Esophagus squamous epithelium (tissue), 5 donors: ENCODE data around the gene RDH13. TPM values are rescaled to one million over a fixed set of nuclear protein-coding genes. Genes with fewer than 3 reads are reported as not detected.

ENCODE experiments used
- DNase-seq: peaks from one replicate; lab custom pipeline; 2025; lab: John Stamatoyannopoulos, UW
- H3K27ac ChIP-seq, 4 donors: fragments of 200-600 bp; sonication (generic); one replicate each; pipeline ENCODE4 v1.5.1; 2016 to 2019; ENCODE audit warnings: mild to moderate bottlenecking in 1 of 4
- H3K27me3 ChIP-seq, 4 donors: fragments of 200-600 bp; sonication (generic); 1 replicate in 3 of 4; 2 replicates in 1 of 4; pipeline versions ENCODE4 v1.5.1 to v1.6.0; 2017 to 2021; ENCODE audit warnings: antibody characterized with exemption in 1 of 4
- H3K36me3 ChIP-seq, 3 donors: fragments of 200-600 bp; sonication (generic); one replicate each; pipeline ENCODE4 v1.5.1; 2016 to 2019
- H3K4me1 ChIP-seq, 3 donors: fragments of 200-600 bp; sonication (generic); one replicate each; pipeline ENCODE4 v1.5.1; 2017 to 2019
- H3K4me3 ChIP-seq, 4 donors: fragments of 200-600 bp; sonication (generic); 1 replicate in 3 of 4; 2 replicates in 1 of 4; pipeline ENCODE4 v1.5.1; 2016 to 2019; ENCODE audit warnings: mild to moderate bottlenecking in 2 of 4, moderate library complexity in 1 of 4
- H3K9me3 ChIP-seq, 3 donors: fragments of 200-600 bp; sonication (generic); one replicate each; pipeline ENCODE4 v1.5.1; 2016 to 2019
- POLR2A ChIP-seq, 4 donors: fragments of 450-650 bp; IDR thresholded peaks; one replicate each; pipeline ENCODE4 v1.6.1; 2017; ENCODE audit warnings: antibody characterized with exemption in 4 of 4, mild to moderate bottlenecking in 4 of 4, moderate library complexity in 3 of 4
- WGBS, 2 donors: methylation state at CpG; one replicate each; pipeline ENCODE4 v1.1.5; 2018; 5-methylcytosine and 5-hydroxymethylcytosine counted together
- intact Hi-C: fragments of 100-400 bp; cut with DNase I; formaldehyde crosslinking; loops from one replicate; pipeline ENCODE4 v1.15.0; 2022
- total RNA-seq, 4 donors: library from RNA; depleted of rRNA; stranded (reverse); fragments of >200 nt; gene quantifications; one replicate each; pipeline ENCODE4 v1.1.0, GENCODE V29; 2016
- TF ChIP-seq, protein P1 (sequence below), 6 experiments: fragments of 450-650 bp in 4 of 6; fragments of 200-600 bp in 2 of 6; sonication (generic) in 2 of 6; IDR thresholded peaks; one replicate each; pipeline ENCODE4 v1.5.1; 2016 to 2019; ENCODE audit warnings: antibody characterized with exemption in 6 of 6, mild to moderate bottlenecking in 4 of 6, moderate library complexity in 4 of 6
- donor health status: DM: yes; HTN: yes; CAD: no.

RDH13 gene
- total RNA-seq, 4 donors from 2014 or later = 32.2 to 68.0 (median 41.4) TPM

DNA sequence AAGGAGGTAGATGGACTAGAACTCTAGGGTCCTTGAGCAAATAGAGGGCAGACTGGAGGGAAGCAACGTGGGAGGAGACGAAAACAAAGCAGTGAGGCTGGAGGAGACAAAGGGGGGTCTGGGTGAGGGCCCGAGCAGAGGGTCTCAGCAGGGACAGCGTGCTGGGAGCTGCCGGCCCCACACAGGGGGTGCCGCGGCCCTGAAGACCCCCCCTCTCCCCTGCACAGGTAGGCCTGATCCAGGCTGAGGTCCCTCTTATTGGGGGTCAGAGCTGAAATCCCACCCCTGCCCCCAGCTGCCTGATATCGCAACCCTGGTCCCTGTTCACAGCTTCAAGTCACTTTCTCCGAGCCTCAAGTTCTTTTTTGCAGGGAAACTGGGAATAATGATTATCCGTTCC, 21.5 kb upstream of the RDH13 start:
- no peak for DNase-seq
- Histone ChIP-seq H3K27ac (no peak overlapping the region), H3K27me3 (peaks cover 0 to 79% (median 21%) of the 10 kb centered on the region in 4 donors), H3K9me3 (no peaks in the 10 kb centered on the region), H3K4me3 (no peak overlapping the region), H3K4me1 (peaks cover 44 to 70% (median 46%) of the 10 kb centered on the region in 3 donors), H3K36me3 (peaks cover 0 to 12% (median 0%) of the 10 kb centered on the region in 3 donors)
- TF ChIP-seq, protein P1, sequence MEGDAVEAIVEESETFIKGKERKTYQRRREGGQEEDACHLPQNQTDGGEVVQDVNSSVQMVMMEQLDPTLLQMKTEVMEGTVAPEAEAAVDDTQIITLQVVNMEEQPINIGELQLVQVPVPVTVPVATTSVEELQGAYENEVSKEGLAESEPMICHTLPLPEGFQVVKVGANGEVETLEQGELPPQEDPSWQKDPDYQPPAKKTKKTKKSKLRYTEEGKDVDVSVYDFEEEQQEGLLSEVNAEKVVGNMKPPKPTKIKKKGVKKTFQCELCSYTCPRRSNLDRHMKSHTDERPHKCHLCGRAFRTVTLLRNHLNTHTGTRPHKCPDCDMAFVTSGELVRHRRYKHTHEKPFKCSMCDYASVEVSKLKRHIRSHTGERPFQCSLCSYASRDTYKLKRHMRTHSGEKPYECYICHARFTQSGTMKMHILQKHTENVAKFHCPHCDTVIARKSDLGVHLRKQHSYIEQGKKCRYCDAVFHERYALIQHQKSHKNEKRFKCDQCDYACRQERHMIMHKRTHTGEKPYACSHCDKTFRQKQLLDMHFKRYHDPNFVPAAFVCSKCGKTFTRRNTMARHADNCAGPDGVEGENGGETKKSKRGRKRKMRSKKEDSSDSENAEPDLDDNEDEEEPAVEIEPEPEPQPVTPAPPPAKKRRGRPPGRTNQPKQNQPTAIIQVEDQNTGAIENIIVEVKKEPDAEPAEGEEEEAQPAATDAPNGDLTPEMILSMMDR (IDR thresholded peaks at IDR 0.05) = no peak
- no peak for TF ChIP-seq POLR2A (IDR thresholded peaks at IDR 0.05)
- intact Hi-C loops = no loop called here
- 80 to 85% methylated on average over 6 to 10 of the region's 10 CpGs for WGBS, 2 donors

DNA sequence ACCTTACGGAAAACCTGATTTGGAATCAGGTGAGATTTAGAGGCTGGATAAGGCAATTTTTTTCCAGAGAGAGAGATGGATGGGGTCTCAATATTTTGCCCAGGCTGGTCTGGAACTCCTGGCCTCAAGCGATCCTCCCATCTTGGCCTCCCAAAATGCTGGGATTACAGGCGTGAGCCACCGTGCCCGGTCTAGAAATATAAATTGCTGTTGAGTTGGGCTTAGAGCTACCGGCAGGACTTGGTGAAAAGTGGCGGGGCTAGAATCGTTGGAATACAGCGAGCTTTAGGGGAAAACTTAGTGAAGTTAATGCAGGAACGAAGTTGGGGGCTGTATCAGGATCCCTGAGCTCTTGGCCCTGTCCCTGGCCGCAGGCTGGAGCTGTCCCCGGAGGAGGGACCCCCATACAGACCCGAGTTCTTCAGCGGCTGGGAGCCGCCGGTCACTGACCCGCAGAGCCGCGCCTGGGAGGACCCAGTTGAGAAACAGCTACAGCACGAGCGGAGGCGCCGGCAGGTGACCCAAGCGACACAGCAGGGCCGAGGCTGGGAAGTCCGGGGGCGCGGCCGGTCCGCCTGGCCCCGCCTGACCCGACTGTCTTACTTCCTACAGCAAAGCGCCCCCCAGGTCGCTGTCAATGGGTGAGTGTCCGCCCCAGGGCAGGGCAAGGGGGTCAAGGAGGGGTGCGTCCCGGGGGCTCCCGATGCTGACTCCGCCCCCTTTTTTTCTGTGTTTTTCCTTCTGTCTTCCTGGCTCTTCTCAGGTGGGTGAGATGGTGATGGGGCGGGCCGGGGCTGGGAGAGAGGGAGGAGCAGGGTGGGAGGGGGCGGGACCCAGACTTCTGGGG, 20.3 kb upstream of the RDH13 start:
- TF ChIP-seq, protein P1 (IDR thresholded peaks at IDR 0.05) = no peak
- no peak for TF ChIP-seq POLR2A (IDR thresholded peaks at IDR 0.05)
- Histone ChIP-seq H3K27ac (no peak overlapping the region), H3K4me3 (peak overlapping the region in 1 of 4 donors; percentile 59), H3K36me3 (peaks cover 0 to 10% (median 0%) of the 10 kb centered on the region in 3 donors), H3K27me3 (peaks cover 0 to 86% (median 21%) of the 10 kb centered on the region in 4 donors), H3K4me1 (peaks cover 43 to 62% (median 44%) of the 10 kb centered on the region in 3 donors), H3K9me3 (no peaks in the 10 kb centered on the region)
- WGBS, 2 donors = 61 to 83% methylated on average over 13 to 26 of the region's 42 CpGs
- no peak for DNase-seq
- intact Hi-C loops = no loop called here

DNA sequence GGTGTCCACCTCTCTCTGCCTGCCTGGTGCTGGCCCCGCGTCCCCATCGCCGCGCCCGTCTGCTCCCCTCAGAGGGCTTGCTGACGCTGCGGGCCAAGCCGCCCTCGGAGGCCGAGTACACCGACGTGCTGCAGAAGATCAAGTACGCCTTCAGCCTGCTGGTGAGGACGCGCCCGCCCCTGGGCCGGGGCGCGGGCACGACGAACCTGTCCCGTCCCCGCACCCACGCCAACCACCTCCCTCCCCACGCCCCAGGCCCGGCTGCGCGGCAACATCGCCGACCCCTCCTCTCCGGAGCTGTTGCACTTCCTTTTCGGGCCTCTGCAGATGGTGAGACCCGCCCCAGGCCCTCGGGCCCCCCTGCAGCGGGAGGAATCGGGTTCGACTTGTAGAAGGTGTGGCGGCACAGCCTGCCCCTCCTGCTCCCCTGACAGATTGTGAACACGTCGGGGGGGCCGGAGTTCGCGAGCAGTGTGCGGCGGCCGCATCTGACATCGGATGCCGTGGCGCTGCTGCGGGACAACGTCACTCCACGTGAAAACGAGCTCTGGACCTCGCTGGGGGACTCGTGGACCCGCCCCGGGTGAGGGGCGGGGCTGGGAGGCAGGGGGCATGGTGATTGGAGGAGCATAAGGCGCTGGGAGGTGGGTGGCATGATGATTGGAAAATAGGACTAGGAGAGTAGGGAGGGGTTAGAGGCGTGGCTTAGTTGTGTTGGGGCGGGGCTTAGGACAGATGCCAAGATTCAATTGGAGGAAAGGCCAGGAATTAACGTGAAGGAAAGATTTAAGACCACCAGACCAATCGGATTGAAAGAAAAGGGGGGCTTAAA, 19.3 kb upstream of the RDH13 start:
- H3K36me3 ChIP-seq = peaks cover 0 to 5% (median 0%) of the 10 kb centered on the region in 3 donors
- H3K27ac ChIP-seq = peak overlapping the region; percentile 2 to 69 (median 25)
- intact Hi-C loops = no loop called here
- WGBS, 2 donors = 14 to 20% methylated on average over 9 to 11 of the region's 64 CpGs
- TF ChIP-seq POLR2A (IDR thresholded peaks at IDR 0.05) = no peak
- TF ChIP-seq, protein P1 (IDR thresholded peaks at IDR 0.05) = no peak
- no peak for DNase-seq
- H3K27me3 ChIP-seq = peaks cover 0 to 91% (median 21%) of the 10 kb centered on the region in 4 donors
- peak overlapping the region; percentile 13 to 75 (median 52) for H3K4me3 ChIP-seq
- peaks cover 34 to 52% (median 36%) of the 10 kb centered on the region in 3 donors for H3K4me1 ChIP-seq
- H3K9me3 ChIP-seq = no peaks in the 10 kb centered on the region

DNA sequence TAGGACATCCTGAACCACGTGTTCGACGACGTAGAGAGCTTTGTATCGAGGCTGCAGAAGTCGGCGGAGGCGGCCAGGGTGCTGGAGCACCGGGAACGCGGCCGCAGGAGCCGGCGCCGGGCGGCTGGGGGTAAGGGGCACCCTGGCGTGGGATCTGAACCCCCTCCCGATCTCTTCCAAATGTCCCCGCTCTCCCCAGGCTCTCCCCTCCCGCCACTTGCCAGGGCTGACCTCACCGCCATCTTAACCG, 18.7 kb upstream of the RDH13 start:
- 40% methylated on average over 14 of the region's 22 CpGs; no CpG with 5 or more reads in 1 of the 2 donors for WGBS, 2 donors
- intact Hi-C loops = no loop called here
- no peak for DNase-seq
- Histone ChIP-seq H3K4me3 (peak overlapping the region; percentile 13 to 75 (median 52)), H3K36me3 (peaks cover 0 to 5% (median 0%) of the 10 kb centered on the region in 3 donors), H3K4me1 (peaks cover 31 to 46% (median 31%) of the 10 kb centered on the region in 3 donors), H3K27ac (peak overlapping the region; percentile 2 to 69 (median 25)), H3K9me3 (no peaks in the 10 kb centered on the region), H3K27me3 (peaks cover 0 to 91% (median 21%) of the 10 kb centered on the region in 4 donors)
- TF ChIP-seq POLR2A (IDR thresholded peaks at IDR 0.05) = no peak
- TF ChIP-seq, protein P1 (IDR thresholded peaks at IDR 0.05) = no peak
